Uterus (tissue), 2 donors: ENCODE measurements around the gene EPHA2.

ENCODE experiments used
- POLR2A ChIP-seq, 2 donors: fragments of 450-650 bp; IDR thresholded peaks; one replicate each; pipeline ENCODE4 v1.6.1; 2016; ENCODE audit warnings: antibody characterized with exemption in 2 of 2, mild to moderate bottlenecking in 1 of 2, moderate library complexity in 1 of 2
- TF ChIP-seq, protein P1 (sequence below), 4 experiments: fragments of 200-600 bp in 2 of 4; fragments of 450-650 bp in 2 of 4; sonication (generic) in 2 of 4; IDR thresholded peaks; one replicate each; pipeline ENCODE4 v1.5.1; 2016 to 2019; ENCODE audit warnings: antibody characterized with exemption in 4 of 4, mild to moderate bottlenecking in 2 of 4, moderate library complexity in 1 of 4

DNA sequence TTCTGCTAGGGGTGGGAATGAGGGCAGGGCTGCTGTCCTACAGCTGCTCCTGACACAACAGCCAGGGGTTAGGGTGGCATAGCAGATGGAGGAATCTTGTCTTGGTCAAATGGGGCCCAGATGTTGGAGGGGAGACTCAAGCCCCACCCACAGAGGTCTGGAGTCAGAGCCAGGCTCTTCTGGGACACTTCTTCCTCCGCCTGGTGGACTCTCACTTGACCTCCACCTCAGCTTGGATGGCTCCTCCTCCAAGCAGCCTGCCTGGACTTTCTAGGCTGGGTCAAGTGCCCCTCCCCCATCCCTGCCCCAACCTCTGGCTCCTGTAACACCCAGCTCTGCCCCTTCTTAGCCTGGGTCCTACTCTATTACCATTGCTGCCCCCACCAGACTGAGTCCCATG, 35.5 kb downstream of the EPHA2 start:
- TF ChIP-seq POLR2A (IDR thresholded peaks at IDR 0.05) = no peak
- TF ChIP-seq, protein P1, sequence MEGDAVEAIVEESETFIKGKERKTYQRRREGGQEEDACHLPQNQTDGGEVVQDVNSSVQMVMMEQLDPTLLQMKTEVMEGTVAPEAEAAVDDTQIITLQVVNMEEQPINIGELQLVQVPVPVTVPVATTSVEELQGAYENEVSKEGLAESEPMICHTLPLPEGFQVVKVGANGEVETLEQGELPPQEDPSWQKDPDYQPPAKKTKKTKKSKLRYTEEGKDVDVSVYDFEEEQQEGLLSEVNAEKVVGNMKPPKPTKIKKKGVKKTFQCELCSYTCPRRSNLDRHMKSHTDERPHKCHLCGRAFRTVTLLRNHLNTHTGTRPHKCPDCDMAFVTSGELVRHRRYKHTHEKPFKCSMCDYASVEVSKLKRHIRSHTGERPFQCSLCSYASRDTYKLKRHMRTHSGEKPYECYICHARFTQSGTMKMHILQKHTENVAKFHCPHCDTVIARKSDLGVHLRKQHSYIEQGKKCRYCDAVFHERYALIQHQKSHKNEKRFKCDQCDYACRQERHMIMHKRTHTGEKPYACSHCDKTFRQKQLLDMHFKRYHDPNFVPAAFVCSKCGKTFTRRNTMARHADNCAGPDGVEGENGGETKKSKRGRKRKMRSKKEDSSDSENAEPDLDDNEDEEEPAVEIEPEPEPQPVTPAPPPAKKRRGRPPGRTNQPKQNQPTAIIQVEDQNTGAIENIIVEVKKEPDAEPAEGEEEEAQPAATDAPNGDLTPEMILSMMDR (IDR thresholded peaks at IDR 0.05) = no peak
